Pancreas (tissue), 10 donors: ENCODE results near the gene ADH1B. TPM values are rescaled to one million over a fixed set of nuclear protein-coding genes. Genes with fewer than 3 reads are reported as not detected.

Experiments
- ATAC-seq, 4 donors: fragments of 200-7000 bp; cut with Tn5 transposase; one replicate each; pipeline versions ENCODE4 v1.8.0 to v1.9.1; 2020; ENCODE audit warnings: mild to moderate bottlenecking in 4 of 4, moderate library complexity in 4 of 4
- DNase-seq, 6 donors: peaks; one replicate each; pipeline ENCODE4 v3.0.0-alpha.2; 2020
- FAIRE-seq: peaks from 2 replicates; lab custom pipeline; 2012; peaks lifted over from hg19 to GRCh38; lab: Jason Lieb, UNC
- H3K27ac ChIP-seq, 4 donors: fragments of 200-600 bp; sonication (generic); 1 replicate in 3 of 4; 2 replicates in 1 of 4; pipeline versions ENCODE4 v1.5.0 to v1.8.0; 2020
- H3K27me3 ChIP-seq, 4 donors: fragments of 200-600 bp; one replicate each; pipeline ENCODE4 v1.8.0; 2021
- H3K36me3 ChIP-seq, 3 donors: fragments of 200-600 bp; sonication (generic) in 1 of 3; one replicate each; pipeline versions ENCODE4 v1.5.0 to v1.8.0; 2020 to 2021
- H3K4me1 ChIP-seq, 3 donors: fragments of 200-600 bp; one replicate each; pipeline ENCODE4 v1.8.0; 2021
- H3K4me3 ChIP-seq, 4 donors: fragments of 200-600 bp; sonication (generic) in 2 of 4; one replicate each; pipeline versions ENCODE4 v1.5.0 to v1.8.0; 2020 to 2021
- H3K9me3 ChIP-seq, 4 donors: fragments of 200-600 bp; one replicate each; pipeline ENCODE4 v1.8.0; 2021
- WGBS, 2 donors: extraction: QIAGEN DNeasy Blood & Tissue Kit; methylation state at CpG; one replicate each; pipeline ENCODE4 v1.1.7; 2013; 5-methylcytosine and 5-hydroxymethylcytosine counted together
- intact Hi-C, 3 donors: fragments of 100-400 bp; cut with DNase I; formaldehyde crosslinking; loops; one replicate each; pipeline versions ENCODE4 v1.11.1 to v1.14.2; 2022
- polyA plus RNA-seq, 2 donors: library from polyadenylated mRNA; stranded (reverse); fragments of 200-250 nt; gene quantifications; one replicate each; pipeline ENCODE4 v1.2.3, GENCODE V29; 2013
- total RNA-seq, 6 donors: library from RNA; stranded (reverse); fragmentation: NEBNext Ultra II Directional in 4 of 6; extraction: Animal tissue kit (Norgen Biotek cat#: 25700) in 4 of 6; gene quantifications; one replicate each; pipeline versions ENCODE4 v1.2.1 to v1.2.4, GENCODE V29; 2021 to 2023
- TF ChIP-seq, protein P1 (sequence below), 4 donors: fragments of 200-600 bp; sonication (generic) in 3 of 4; IDR thresholded peaks; one replicate each; pipeline versions ENCODE4 v1.5.0 to v1.8.0; 2021; ENCODE audit warnings: antibody characterized with exemption in 4 of 4
- donor health status: healthy with polysubstance abuse.
- donor health status: DM: no; HTN: no; CAD: no; lungs with moderate emphysema.
- donor health status: DM: no; HTN: no; CAD: no.
- donor health status: control.
- donor health status: control.
- donor health status: Bipolar disorder and iron deficiency.
- donor health status: DM: yes; HTN: yes; CAD: no.
- donor health status: DM: no; HTN: no; CAD: no.
- donor health status: DM: no; HTN: no; CAD: no.
- donor health status: DM: yes; HTN: yes; CAD: no.

Gene ADH1B
- total and polyA plus RNA-seq, 8 donors, result 15.5 to 100 (median 38.0) TPM

- intact Hi-C loops, result no loop called here
- DNase-seq (no peak), FAIRE-seq (no peak), ATAC-seq (no peak)
- Histone ChIP-seq H3K27me3 (no peaks in the 10 kb centered on the region), H3K4me3 (no peak overlapping the region), H3K36me3 (no peaks in the 10 kb centered on the region), H3K4me1 (no peaks in the 10 kb centered on the region), H3K27ac (no peak overlapping the region), H3K9me3 (no peaks in the 10 kb centered on the region)
- TF ChIP-seq, protein P1, sequence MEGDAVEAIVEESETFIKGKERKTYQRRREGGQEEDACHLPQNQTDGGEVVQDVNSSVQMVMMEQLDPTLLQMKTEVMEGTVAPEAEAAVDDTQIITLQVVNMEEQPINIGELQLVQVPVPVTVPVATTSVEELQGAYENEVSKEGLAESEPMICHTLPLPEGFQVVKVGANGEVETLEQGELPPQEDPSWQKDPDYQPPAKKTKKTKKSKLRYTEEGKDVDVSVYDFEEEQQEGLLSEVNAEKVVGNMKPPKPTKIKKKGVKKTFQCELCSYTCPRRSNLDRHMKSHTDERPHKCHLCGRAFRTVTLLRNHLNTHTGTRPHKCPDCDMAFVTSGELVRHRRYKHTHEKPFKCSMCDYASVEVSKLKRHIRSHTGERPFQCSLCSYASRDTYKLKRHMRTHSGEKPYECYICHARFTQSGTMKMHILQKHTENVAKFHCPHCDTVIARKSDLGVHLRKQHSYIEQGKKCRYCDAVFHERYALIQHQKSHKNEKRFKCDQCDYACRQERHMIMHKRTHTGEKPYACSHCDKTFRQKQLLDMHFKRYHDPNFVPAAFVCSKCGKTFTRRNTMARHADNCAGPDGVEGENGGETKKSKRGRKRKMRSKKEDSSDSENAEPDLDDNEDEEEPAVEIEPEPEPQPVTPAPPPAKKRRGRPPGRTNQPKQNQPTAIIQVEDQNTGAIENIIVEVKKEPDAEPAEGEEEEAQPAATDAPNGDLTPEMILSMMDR (IDR thresholded peaks at IDR 0.05), result no peak
- WGBS, 2 donors, result 90% methylated on average over 5 of the region's 5 CpGs
These were observed 46.2 kb downstream of the ADH1B start for GRCh38 chr4:99275050-99275449.

DNA sequence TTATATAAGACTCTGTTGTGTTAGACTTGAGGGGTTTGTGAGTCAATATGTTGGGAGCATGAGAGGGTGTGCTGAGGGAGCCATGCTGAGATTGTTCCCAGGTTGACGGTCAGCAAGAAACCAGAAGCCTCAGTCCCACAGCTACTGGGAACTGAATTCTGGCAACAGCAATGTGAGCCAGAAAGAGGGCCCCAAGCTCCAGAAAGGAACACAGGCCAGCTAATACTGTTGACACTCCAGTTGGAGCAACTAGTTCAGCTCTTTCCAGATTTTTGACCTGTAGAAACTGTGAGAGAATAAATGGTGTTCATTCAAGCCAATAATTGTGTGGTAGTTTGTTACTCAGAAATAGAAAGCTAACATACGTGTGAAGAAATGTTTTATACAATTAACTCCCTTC lies 47.5 kb downstream of the ADH1B start:
- 84 to 90% methylated on average over 2 of the region's 2 CpGs for WGBS, 2 donors
- Histone ChIP-seq H3K27ac (no peak overlapping the region), H3K4me1 (no peaks in the 10 kb centered on the region), H3K4me3 (no peak overlapping the region), H3K27me3 (no peaks in the 10 kb centered on the region), H3K36me3 (no peaks in the 10 kb centered on the region), H3K9me3 (no peaks in the 10 kb centered on the region)
- DNase-seq, result no peak
- no peak for FAIRE-seq
- TF ChIP-seq, protein P1 (IDR thresholded peaks at IDR 0.05), result no peak
- intact Hi-C loops, result no loop called here
- ATAC-seq, result no peak

DNA sequence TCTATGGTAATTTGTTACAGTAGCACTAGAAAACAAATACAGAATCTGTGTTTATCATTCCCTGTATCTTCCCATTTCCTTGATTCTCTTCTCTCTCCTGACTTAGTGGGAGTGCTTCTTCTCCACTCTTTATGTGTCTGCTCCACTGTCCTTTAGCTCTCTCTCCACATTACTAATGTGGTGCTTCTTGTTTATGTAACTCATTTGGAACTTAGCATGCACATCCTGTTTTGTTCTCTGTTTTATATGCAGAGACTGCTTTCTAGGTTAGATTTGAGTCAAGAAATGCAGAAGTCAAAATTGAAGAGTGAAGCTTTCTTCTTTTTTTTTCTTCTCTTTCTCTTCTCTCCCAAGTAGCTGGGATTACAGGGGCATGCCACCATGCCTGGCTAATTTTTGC lies 56.3 kb downstream of the ADH1B start:
- ATAC-seq (no peak), FAIRE-seq (no peak), DNase-seq (no peak)
- Histone ChIP-seq H3K4me1 (no peaks in the 10 kb centered on the region), H3K27me3 (no peaks in the 10 kb centered on the region), H3K27ac (no peak overlapping the region), H3K36me3 (no peaks in the 10 kb centered on the region), H3K9me3 (no peaks in the 10 kb centered on the region), H3K4me3 (no peak overlapping the region)
- TF ChIP-seq, protein P1 (IDR thresholded peaks at IDR 0.05), result no peak
- intact Hi-C loops, result no loop called here

Other genes starting within 250 kb of the ADH1B start
- 10 to 100 TPM; 41.1 to 57.1 (median 45.7) TPM for gene ADH5, start 232.6 kb downstream of the ADH1B start, total RNA-seq
- gene ADH5, start 232.6 kb downstream of the ADH1B start, polyA plus RNA-seq, result 10 to 100 TPM; 33.3 to 52.4 TPM
- under 1 TPM in 4 of 6 donors, not detected in 2; 0.14 to 0.58 (median 0.34) TPM for gene ADH4, start 177.1 kb downstream of the ADH1B start, total RNA-seq
- under 1 TPM in 1 of 2 donors, not detected in 1; 0.09 TPM for gene ADH4, start 177.1 kb downstream of the ADH1B start, polyA plus RNA-seq
- gene ADH6, start 102.2 kb downstream of the ADH1B start, total RNA-seq, result 1 to 10 TPM in 1 of 6 donors, under 1 TPM in 5; 0.04 to 2.2 (median 0.47) TPM
- gene ADH6, start 102.2 kb downstream of the ADH1B start, polyA plus RNA-seq, result 1 to 10 TPM in 1 of 2 donors, under 1 TPM in 1; 0.15 to 1.7 TPM
- 1 to 10 TPM in 1 of 6 donors, under 1 TPM in 5; 0.24 to 1.3 (median 0.64) TPM for gene ADH1A, start 30.4 kb downstream of the ADH1B start, total RNA-seq
- 1 to 10 TPM in 1 of 2 donors, under 1 TPM in 1; 0.19 to 2.1 TPM for gene ADH1A, start 30.4 kb downstream of the ADH1B start, polyA plus RNA-seq
- gene ADH1C, start 31.3 kb upstream of the ADH1B start, total RNA-seq, result 10 to 100 TPM in 3 of 6 donors, 1 to 10 TPM in 3; 8.3 to 25.8 (median 13.3) TPM
- 10 to 100 TPM in 1 of 2 donors, 1 to 10 TPM in 1; 8.7 to 37.6 TPM for gene ADH1C, start 31.3 kb upstream of the ADH1B start, polyA plus RNA-seq
- gene ADH7, start 113.9 kb upstream of the ADH1B start, total RNA-seq, result not detected
- under 1 TPM in 1 of 2 donors, not detected in 1; 0.07 TPM for gene ADH7, start 113.9 kb upstream of the ADH1B start, polyA plus RNA-seq
- gene C4orf17, start 189.6 kb upstream of the ADH1B start, total RNA-seq, result not detected
- gene C4orf17, start 189.6 kb upstream of the ADH1B start, polyA plus RNA-seq, result not detected
- 1 to 10 TPM; 2.4 to 4.8 (median 3.3) TPM for gene TRMT10A, start 242.6 kb upstream of the ADH1B start, total RNA-seq
- gene TRMT10A, start 242.6 kb upstream of the ADH1B start, polyA plus RNA-seq, result 1 to 10 TPM; 2.3 to 3.9 TPM